ENCODE data around the gene CRK.
A peak's percentile ranks its signal among the peaks of the same experiment; 100 is the strongest.
"Not testable (repeated sequence)": the region's sequence is repeated elsewhere in the genome, so short reads cannot be mapped to it uniquely, and the experiment has no call there.

CRK gene

DNA sequence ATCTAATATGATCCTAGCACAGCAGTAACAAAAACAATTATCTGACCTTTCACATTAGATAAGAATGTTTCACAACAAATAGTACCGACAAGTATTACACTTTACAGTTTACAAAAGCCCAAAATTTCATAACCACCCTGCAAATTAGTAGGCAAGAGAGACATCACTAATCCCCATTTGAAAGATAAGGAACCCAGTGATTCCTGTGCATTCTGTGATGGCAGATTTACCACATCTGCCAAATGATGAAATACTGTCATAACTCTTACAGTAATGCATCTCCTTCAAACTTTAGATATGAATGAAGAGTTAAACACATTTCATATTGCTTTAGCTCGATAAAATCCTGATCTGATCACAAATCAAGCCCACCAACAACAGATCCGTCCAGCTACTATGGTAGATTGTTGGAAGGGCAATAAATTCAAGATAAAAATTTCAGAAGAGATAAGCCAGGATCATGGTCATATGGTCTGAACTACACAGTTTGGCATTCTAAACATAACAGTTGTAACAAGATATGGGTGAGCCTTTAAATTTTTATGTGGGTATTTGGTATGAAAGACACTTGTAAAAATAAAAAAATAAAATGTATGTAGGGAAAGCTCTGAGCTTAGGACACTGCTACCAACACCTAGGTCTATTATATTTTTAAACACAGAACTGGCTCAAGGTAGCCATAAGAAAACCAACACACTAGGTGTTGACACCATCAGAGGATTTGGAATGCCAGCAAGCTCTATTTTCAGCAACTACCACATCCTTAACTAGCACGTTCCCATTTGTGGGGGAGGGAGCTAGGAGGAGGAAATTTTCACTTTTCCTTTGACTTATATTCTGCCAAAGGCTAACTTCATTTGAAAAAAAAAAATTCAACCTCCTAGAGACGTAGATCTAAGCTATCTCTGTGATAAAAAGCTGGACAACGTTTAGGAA, 65.3 kb downstream of the CRK start:
- DNase-seq (ENCODE audit: extremely low spot score): no peak
- TF ChIP-seq PKNOX1 (IDR thresholded peaks at IDR 0.05): peak; percentile 51
- no peak for TF ChIP-seq L3MBTL2 (conservative IDR thresholded peaks at IDR 0.05)
- ChIA-PET CTCF (interaction anchor here (2.0 kb wide), 1 partner anchor 25 kb away, joined by 10 read pairs; no protein-coding TSS in a partner anchor), POLR2A (interaction anchor here (1.7 to 4.5 kb wide), 3 partner anchors 9 to 14 kb away, joined by 7 to 30 read pairs (median 8); partner anchors contain the start of gene YWHAE)

GRCh38 chr17:1387490-1388227, 68.4 kb downstream of the CRK start:
- DNase-seq (ENCODE audit: extremely low spot score); CTCF ChIA-PET: not testable (repeated sequence)
- POLR2A ChIA-PET: interaction anchor here (4.5 kb wide), 1 partner anchor 12 kb away, joined by 30 read pairs; the partner anchor contains the start of gene YWHAE
- peak; percentile 86 for TF ChIP-seq ZNF384 (IDR thresholded peaks at IDR 0.05)

DNA sequence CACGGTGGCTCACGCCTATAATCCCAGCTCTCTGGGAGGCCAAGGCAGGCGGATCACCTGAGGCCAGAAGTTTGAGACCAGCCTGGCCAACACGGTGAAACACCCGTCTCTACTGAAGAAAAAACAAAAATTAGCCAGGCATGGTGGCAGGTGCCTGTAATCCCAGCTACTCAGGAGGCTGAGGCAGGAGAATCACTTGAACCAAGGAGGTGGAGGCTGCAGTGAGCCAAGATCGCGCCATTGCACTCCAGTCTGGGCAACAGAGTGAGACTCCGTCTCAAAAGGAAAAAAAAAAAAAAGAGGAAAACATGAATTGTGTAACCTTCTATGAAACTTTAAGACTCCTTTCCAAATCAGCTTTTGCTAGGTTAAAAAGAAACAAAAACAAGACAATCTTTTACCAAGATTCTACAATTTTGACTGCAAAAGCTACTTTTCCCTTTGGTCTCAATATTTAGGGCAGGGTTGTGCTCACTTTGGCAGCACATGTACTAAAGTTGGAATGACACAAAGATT, 69.3 kb downstream of the CRK start:
- CTCF ChIA-PET: interaction anchor here (0.7 to 1.4 kb wide), 3 partner anchors 15 to 264 kb away, joined by 3 to 6 read pairs (median 3); no protein-coding TSS in a partner anchor
- POLR2A ChIA-PET: interaction anchor here (1.4 kb wide), 1 partner anchor 13 kb away, joined by 8 read pairs; the partner anchor contains the start of gene YWHAE
- peak; percentile 59; the same call in 1 of the 2 replicates for TF ChIP-seq ZNF384 (IDR thresholded peaks at IDR 0.05)
- DNase-seq (ENCODE audit: extremely low spot score): not testable (repeated sequence)

DNA sequence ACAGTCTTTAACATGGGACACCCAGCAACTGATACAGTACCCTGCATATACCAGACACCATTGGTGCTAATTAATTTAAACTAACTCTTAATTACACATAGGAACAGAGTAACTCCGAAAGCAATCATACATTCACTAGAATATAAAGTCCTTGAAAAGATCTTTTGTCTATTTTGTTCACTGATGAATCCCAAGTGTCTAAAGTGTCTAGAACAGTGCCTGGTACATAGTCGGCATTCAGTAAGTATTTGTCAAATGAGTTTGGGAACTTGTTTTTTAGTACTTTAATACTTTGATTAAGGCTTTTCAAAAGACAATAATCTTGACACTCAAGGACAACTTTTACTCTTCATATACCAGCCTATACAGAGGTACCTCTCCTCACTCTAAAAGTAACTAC, 69.8 kb downstream of the CRK start:
- TF ChIP-seq FOXA1 (IDR thresholded peaks at IDR 0.05): no peak
- no peak for TF ChIP-seq NFRKB (IDR thresholded peaks at IDR 0.05)
- no peak for TF ChIP-seq TARDBP (IDR thresholded peaks at IDR 0.05)
- TF ChIP-seq ZNF384 (IDR thresholded peaks at IDR 0.05): no peak
- no peak for TF ChIP-seq FOXM1 (IDR thresholded peaks at IDR 0.05; ENCODE audit: borderline replicate concordance)
- no peak for TF ChIP-seq ELF4 (IDR thresholded peaks at IDR 0.05)
- no peak for TF ChIP-seq SP1 (IDR thresholded peaks at IDR 0.05)
- TF ChIP-seq BHLHE40 (IDR thresholded peaks at IDR 0.05; ENCODE audit: borderline replicate concordance): no peak
- TF ChIP-seq LEF1 (IDR thresholded peaks at IDR 0.05; ENCODE audit: borderline replicate concordance): no peak
- no peak for TF ChIP-seq ARNT (IDR thresholded peaks at IDR 0.05)
- no peak for TF ChIP-seq HDGF (IDR thresholded peaks at IDR 0.05; ENCODE audit: borderline replicate concordance)
- TF ChIP-seq PKNOX1 (IDR thresholded peaks at IDR 0.05): no peak
- TF ChIP-seq CTBP1 (IDR thresholded peaks at IDR 0.05; ENCODE audit: borderline replicate concordance): no peak
- TF ChIP-seq L3MBTL2 (conservative IDR thresholded peaks at IDR 0.05): no peak
- TF ChIP-seq SUZ12 (IDR thresholded peaks at IDR 0.05): no peak
- no peak for DNase-seq (ENCODE audit: extremely low spot score)
- ChIA-PET CTCF (interaction anchor here (0.7 to 1.4 kb wide), 3 partner anchors 14 to 264 kb away, joined by 3 to 6 read pairs (median 3); no protein-coding TSS in a partner anchor), POLR2A (interaction anchor here (1.4 kb wide), 1 partner anchor 13 kb away, joined by 8 read pairs; the partner anchor contains the start of gene YWHAE)

GRCh38 chr17:1385861-1386260, 70.2 kb downstream of the CRK start:
- no peak for DNase-seq (ENCODE audit: extremely low spot score)
- CTCF ChIA-PET: interaction anchor here (1.2 to 1.4 kb wide), 2 partner anchors 14 to 21 kb away, joined by 3 to 6 read pairs; no protein-coding TSS in a partner anchor
- POLR2A ChIA-PET: interaction anchor here (1.4 kb wide), 1 partner anchor 14 kb away, joined by 8 read pairs; the partner anchor contains the start of gene YWHAE
- TF ChIP-seq FOXM1 (IDR thresholded peaks at IDR 0.05; ENCODE audit: borderline replicate concordance) (no peak), SUZ12 (IDR thresholded peaks at IDR 0.05) (no peak), PKNOX1 (IDR thresholded peaks at IDR 0.05) (no peak), CTBP1 (IDR thresholded peaks at IDR 0.05; ENCODE audit: borderline replicate concordance) (no peak), FOXK2 (IDR thresholded peaks at IDR 0.05) (no peak), FOXA1 (IDR thresholded peaks at IDR 0.05) (no peak), LEF1 (IDR thresholded peaks at IDR 0.05; ENCODE audit: borderline replicate concordance) (no peak), L3MBTL2 (conservative IDR thresholded peaks at IDR 0.05) (no peak), HDGF (IDR thresholded peaks at IDR 0.05; ENCODE audit: borderline replicate concordance) (no peak)

DNA sequence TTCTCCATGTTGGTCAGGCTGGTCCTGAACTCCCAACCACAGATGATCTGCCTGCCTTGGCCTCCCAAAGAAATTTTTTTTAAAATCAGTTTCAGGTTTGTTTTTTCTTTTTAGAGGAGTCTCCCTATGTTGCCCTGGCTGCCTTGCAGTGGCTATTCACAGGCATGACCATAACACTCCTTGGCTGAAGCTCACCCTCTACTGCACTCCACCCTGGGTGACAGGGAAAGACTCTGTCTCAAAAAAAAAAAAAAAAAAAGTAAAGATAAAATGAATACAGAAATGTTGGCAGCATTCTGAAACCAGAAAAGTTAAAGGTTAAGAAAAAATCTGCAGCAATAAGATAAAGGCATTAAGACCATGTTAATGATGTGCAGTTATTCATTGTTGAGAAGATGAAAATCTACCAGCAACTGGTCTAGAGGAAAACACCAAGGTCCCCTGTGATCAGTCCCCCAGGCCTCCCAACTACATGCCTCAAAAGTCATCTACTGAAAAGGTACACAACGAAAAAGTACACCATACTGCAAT, 71.1 kb downstream of the CRK start:
- ChIA-PET POLR2A (no interaction called here), CTCF (interaction anchor here (0.7 kb wide), 1 partner anchor 16 kb away, joined by 3 read pairs; no protein-coding TSS in a partner anchor)
- no peak for DNase-seq (ENCODE audit: extremely low spot score)
- TF ChIP-seq TARDBP (IDR thresholded peaks at IDR 0.05) (no peak), BHLHE40 (IDR thresholded peaks at IDR 0.05; ENCODE audit: borderline replicate concordance) (no peak), HDGF (IDR thresholded peaks at IDR 0.05; ENCODE audit: borderline replicate concordance) (no peak), L3MBTL2 (conservative IDR thresholded peaks at IDR 0.05) (no peak), FOXA1 (IDR thresholded peaks at IDR 0.05) (no peak), ZNF384 (IDR thresholded peaks at IDR 0.05) (no peak), FOXM1 (IDR thresholded peaks at IDR 0.05; ENCODE audit: borderline replicate concordance) (no peak), SUZ12 (IDR thresholded peaks at IDR 0.05) (no peak), PKNOX1 (IDR thresholded peaks at IDR 0.05) (no peak), FOXK2 (IDR thresholded peaks at IDR 0.05) (no peak), CTBP1 (IDR thresholded peaks at IDR 0.05; ENCODE audit: borderline replicate concordance) (no peak), ELF4 (IDR thresholded peaks at IDR 0.05) (no peak), NFRKB (IDR thresholded peaks at IDR 0.05) (no peak), ARNT (IDR thresholded peaks at IDR 0.05) (no peak), LEF1 (IDR thresholded peaks at IDR 0.05; ENCODE audit: borderline replicate concordance) (no peak)

Data from HEK293T (cell line).